Measurements from ENCODE around the gene APOO. TPM values are rescaled to one million over a fixed set of nuclear protein-coding genes. Genes with fewer than 3 reads are reported as not detected.

Gene APOO
- total and polyA plus RNA-seq, 4 donors: 5.4 to 18.0 (median 8.8) TPM

DNA sequence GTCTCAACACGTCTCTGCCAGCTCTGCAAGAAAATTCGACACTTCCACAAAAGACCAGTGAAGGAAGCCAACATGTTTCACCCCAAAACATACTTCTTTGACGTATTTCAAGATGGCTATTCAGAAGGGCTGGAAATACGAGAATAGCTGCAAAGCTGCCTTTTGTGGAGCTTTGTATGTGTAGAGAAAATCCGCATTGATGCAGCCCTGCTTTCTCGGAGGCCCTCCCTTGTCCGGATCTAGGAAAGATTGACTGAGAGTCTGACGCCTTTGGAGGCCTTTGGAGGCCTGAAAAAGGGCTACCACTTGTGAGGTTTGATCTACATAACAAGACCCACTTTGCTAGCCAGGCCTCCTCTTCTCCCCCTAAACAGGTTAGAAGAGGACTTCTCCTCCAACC, 112.5 kb downstream of the APOO start (continued):
- TF ChIP-seq, protein P1, sequence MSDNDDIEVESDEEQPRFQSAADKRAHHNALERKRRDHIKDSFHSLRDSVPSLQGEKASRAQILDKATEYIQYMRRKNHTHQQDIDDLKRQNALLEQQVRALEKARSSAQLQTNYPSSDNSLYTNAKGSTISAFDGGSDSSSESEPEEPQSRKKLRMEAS (IDR thresholded peaks at IDR 0.05): no peak
- TF ChIP-seq, protein P2, sequence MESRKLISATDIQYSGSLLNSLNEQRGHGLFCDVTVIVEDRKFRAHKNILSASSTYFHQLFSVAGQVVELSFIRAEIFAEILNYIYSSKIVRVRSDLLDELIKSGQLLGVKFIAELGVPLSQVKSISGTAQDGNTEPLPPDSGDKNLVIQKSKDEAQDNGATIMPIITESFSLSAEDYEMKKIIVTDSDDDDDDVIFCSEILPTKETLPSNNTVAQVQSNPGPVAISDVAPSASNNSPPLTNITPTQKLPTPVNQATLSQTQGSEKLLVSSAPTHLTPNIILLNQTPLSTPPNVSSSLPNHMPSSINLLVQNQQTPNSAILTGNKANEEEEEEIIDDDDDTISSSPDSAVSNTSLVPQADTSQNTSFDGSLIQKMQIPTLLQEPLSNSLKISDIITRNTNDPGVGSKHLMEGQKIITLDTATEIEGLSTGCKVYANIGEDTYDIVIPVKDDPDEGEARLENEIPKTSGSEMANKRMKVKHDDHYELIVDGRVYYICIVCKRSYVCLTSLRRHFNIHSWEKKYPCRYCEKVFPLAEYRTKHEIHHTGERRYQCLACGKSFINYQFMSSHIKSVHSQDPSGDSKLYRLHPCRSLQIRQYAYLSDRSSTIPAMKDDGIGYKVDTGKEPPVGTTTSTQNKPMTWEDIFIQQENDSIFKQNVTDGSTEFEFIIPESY (IDR thresholded peaks at IDR 0.05): no peak
- TF ChIP-seq EGR1 (IDR thresholded peaks at IDR 0.05; ENCODE audit: low read depth in 2 of 2): no peak
- TF ChIP-seq FOXA2 (IDR thresholded peaks at IDR 0.05): no peak
- TF ChIP-seq, protein P3, sequence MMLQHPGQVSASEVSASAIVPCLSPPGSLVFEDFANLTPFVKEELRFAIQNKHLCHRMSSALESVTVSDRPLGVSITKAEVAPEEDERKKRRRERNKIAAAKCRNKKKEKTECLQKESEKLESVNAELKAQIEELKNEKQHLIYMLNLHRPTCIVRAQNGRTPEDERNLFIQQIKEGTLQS (IDR thresholded peaks at IDR 0.05): no peak
- TF ChIP-seq HNF4A (conservative IDR thresholded peaks at IDR 0.05): no peak
- TF ChIP-seq RAD21 (IDR thresholded peaks at IDR 0.05): no peak
- no peak for TF ChIP-seq YY1 (IDR thresholded peaks at IDR 0.05)
- no peak for TF ChIP-seq GABPA (IDR thresholded peaks at IDR 0.05 in 1 of 2, conservative IDR thresholded peaks at IDR 0.05 in 1 of 2)
- no peak for TF ChIP-seq SP1 (IDR thresholded peaks at IDR 0.05)
- no peak for TF ChIP-seq TAF1 (conservative IDR thresholded peaks at IDR 0.05)

GRCh38 chrX:23792861-23793553, 114.7 kb downstream of the APOO start:
- H3K27ac ChIP-seq (ENCODE audit: low read depth in 1 of 2, low read length in 2 of 2): no peak overlapping the region
- DNase-seq (ENCODE audit: low spot score): no peak
- H3K4me3 ChIP-seq (ENCODE audit: low read depth in 1 of 3, low read length in 3 of 3): no peak overlapping the region
- no peak overlapping the region for H3K9ac ChIP-seq (ENCODE audit: low read depth in 1 of 2, low read length in 2 of 2)
- TF ChIP-seq SP1 (IDR thresholded peaks at IDR 0.05) (no peak), JUND (IDR thresholded peaks at IDR 0.05) (no peak), FOXA2 (IDR thresholded peaks at IDR 0.05) (no peak), EGR1 (IDR thresholded peaks at IDR 0.05; ENCODE audit: low read depth in 2 of 2) (no peak), GABPA (IDR thresholded peaks at IDR 0.05 in 1 of 2, conservative IDR thresholded peaks at IDR 0.05 in 1 of 2) (no peak)
- no peaks in the 10 kb centered on the region for H3K36me3 ChIP-seq (ENCODE audit: control insufficient read depth in 4 of 4, insufficient read depth in 3 of 4, low read depth in 1 of 4, low read length in 3 of 4)
- no peaks in the 10 kb centered on the region for H3K4me1 ChIP-seq (ENCODE audit: control insufficient read depth in 4 of 4, insufficient read depth in 4 of 4, low read length in 3 of 4)
- WGBS: 73% methylated on average over 6 of the region's 6 CpGs
- H3K27me3 ChIP-seq (ENCODE audit: control insufficient read depth in 4 of 4, insufficient read depth in 4 of 4, low read length in 3 of 4): no peaks in the 10 kb centered on the region
- no peaks in the 10 kb centered on the region for H3K9me3 ChIP-seq (ENCODE audit: control insufficient read depth in 4 of 4, low read length in 3 of 4)

- DNase-seq (ENCODE audit: low spot score): no peak
Measured at GRCh38 chrX:23790155-23790497, 117.6 kb downstream of the APOO start.

More at GRCh38 chrX:23790155-23790497, 117.6 kb downstream of the APOO start:
- peaks cover 0 to 6% (median 3%) of the 10 kb centered on the region in 4 donors for H3K4me1 ChIP-seq (ENCODE audit: control insufficient read depth in 4 of 4, insufficient read depth in 4 of 4, low read length in 3 of 4)
- 86% methylated on average over 11 of the region's 11 CpGs for WGBS
- no peaks in the 10 kb centered on the region for H3K9me3 ChIP-seq (ENCODE audit: control insufficient read depth in 4 of 4, low read length in 3 of 4)
- H3K4me3 ChIP-seq (ENCODE audit: low read depth in 1 of 3, low read length in 3 of 3): no peak overlapping the region
- no peaks in the 10 kb centered on the region for H3K27me3 ChIP-seq (ENCODE audit: control insufficient read depth in 4 of 4, insufficient read depth in 4 of 4, low read length in 3 of 4)
- no peak overlapping the region for H3K9ac ChIP-seq (ENCODE audit: low read depth in 1 of 2, low read length in 2 of 2)
- peaks cover 2 to 8% (median 4%) of the 10 kb centered on the region in 4 donors for H3K36me3 ChIP-seq (ENCODE audit: control insufficient read depth in 4 of 4, insufficient read depth in 3 of 4, low read depth in 1 of 4, low read length in 3 of 4)
- no peak overlapping the region for H3K27ac ChIP-seq (ENCODE audit: low read depth in 1 of 2, low read length in 2 of 2)
- TF ChIP-seq EGR1 (IDR thresholded peaks at IDR 0.05; ENCODE audit: low read depth in 2 of 2) (no peak), FOXA1 (IDR thresholded peaks at IDR 0.05) (no peak), FOXA2 (IDR thresholded peaks at IDR 0.05) (no peak), GABPA (IDR thresholded peaks at IDR 0.05 in 1 of 2, conservative IDR thresholded peaks at IDR 0.05 in 1 of 2) (no peak), TAF1 (conservative IDR thresholded peaks at IDR 0.05) (no peak)
- TF ChIP-seq, protein P3 (IDR thresholded peaks at IDR 0.05): no peak
- TF ChIP-seq, protein P1 (IDR thresholded peaks at IDR 0.05): no peak
- TF ChIP-seq, protein P2 (IDR thresholded peaks at IDR 0.05): no peak
